Renal cortex interstitium (tissue), 11 donors: ENCODE measurements around the gene IFFO2. TPM values are rescaled to one million over a fixed set of nuclear protein-coding genes. Genes with fewer than 3 reads are reported as not detected.
A peak's percentile ranks its signal among the peaks of the same experiment; 100 is the strongest.

Experiments
- DNase-seq, 11 donors: peaks; one replicate each; pipeline ENCODE4 v3.0.0-alpha.2; 2013; ENCODE audit warnings: low read depth in 9 of 11, low spot score in 4 of 11; ENCODE audit errors: extremely low read depth in 1 of 11
- polyA plus RNA-seq, 3 donors: library from polyadenylated mRNA; unstranded; fragments of 120-200 nt; gene quantifications; one replicate each; pipeline ENCODE4 v1.2.1, GENCODE V29; 2013; ENCODE audit not compliant: insufficient read length in 3 of 3

Gene IFFO2
- polyA plus RNA-seq, 3 donors = 24.3 to 31.9 (median 25.6) TPM

DNA sequence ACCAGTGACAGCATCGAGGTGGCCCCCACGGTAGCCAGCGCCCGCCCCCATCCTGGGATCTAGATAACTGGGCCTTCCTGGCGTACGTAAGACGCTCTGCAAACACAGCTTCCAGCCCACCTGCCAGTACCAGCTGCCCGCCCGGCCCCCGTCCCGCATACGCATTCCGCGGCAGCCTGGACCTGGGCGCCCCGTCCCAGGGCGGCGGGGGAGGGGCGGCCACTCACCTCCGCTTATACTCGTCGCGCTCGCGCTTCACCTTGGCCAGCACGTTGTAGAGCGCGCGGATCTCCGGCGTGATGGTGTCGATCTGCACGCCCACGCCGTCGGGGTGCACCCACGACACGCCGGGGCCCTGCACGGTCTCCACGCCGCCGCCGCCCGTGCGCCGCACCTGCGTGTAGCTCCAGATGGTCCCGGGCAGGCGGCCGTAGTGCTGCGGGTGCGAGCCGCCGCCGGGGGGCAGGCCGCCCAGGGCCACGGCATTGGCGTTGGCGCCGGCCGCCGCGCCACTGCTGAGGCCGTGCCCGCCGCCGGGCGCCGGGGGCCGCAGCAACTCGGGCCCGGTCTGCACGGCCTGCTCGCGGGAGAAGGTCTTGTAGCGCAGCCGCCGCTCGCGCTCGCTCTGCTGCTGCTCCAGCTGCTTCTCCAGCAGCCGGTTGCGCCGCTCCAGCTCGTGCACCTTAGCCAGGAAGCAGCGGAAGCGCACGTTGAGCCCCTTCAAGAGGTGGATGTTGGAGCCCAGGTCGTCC is 859 bp downstream of the IFFO2 start:
- DNase-seq = no peak

DNA sequence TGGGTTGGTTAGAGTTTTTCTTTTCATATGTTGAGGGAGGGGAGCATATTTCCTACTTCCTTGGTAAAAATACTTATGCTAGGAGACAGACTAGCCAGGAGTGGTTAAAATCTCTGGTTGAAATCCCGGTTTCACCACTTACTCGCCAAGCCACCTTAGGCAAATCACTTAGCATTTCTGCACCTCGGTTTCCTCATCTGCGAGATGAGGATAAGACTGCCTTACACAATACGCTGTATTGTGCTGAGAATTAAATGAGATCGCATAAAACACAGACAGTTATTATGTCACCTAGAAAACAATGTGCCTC is 1.4 kb downstream of the IFFO2 start:
- DNase-seq = no peak

DNA sequence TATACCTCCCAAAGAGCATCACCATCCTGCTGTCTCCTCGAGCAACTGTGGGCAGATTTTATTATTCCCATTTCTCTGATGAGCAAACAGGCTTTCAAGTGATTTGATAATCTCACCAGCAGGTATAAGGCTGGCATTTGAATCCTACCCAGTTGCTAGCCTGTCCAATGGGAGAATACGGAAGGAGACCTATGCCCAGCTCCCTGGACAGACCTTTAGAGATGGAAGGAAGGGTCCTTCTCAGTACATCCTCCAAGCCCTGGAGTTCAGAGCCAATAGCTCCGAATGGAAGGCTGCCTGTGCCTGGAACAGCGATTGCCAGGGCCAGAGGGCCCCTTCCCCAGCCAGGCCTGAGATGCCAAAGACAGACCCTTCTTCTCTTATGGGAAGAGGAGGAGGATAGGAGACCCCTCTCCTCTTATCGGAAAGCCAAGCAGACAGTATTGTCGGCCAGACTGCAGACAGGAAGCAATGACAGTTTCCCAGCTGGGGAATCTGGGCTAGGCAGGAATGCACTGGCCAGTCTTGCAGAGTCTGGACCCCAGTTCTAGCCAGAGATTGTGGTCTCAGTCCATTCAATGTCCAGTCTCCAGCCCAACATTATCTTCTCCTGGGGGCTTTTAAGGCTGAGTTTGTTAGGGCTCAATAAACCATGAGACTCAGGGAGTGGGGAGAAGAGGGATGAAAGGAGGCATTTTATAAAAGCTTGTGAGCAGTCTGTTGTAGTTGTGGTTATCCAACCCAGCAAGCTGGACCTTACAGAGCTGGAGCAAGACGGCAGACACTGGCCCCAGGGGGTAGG is 2.0 kb downstream of the IFFO2 start:
- DNase-seq = no peak

DNA sequence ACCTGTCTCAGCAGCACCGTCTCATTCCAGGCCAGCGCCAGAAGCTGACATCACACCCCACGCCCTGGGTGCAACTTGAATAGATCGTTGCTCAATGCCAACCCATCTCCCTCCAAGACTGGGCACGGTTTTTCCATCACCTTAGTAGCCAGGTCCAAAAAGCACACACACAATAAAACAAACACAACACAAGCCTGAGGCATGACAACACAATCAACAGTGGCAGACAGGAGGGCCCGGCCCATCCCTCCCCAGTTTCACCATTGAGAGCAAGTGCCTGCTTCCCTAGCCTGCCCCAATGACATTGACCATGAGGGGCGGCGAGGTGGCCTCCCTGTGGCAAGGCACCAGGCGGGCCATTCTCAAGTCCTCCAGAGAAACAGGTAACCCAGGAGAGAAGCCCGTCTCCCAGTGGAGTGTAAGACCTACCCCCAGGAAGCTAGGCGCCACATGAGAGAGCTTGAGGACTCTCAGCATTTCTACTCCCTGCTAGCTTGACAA is 2.7 kb downstream of the IFFO2 start:
- no peak for DNase-seq

DNA sequence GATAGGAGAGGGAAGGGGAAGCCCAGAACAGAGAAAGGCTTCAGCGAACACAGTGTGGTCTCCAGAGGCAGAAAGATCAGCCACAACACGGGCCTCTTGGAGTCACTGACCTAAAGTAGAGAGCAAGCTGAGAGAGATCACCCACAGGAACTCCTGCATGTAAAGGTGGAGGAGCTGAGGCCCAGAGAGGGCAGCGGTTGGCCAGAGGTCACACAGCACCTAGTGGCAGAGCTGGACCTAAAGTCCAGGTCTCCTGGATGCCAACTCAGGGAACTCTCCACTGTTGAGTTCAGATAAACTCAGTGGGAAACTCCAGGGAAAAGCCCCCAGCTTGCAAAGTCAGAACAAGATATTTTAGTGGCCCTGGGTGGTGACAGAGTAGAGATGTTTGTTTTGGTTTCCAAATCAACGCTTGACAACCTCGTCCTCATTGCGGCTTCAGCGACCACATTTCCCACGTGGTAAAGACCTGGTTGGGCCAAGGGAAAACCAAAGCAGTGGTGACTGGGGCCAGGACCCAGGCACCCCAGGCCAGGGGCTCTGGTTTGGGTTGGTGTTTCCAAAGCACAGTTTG is 4.6 kb downstream of the IFFO2 start:
- DNase-seq = no peak

DNA sequence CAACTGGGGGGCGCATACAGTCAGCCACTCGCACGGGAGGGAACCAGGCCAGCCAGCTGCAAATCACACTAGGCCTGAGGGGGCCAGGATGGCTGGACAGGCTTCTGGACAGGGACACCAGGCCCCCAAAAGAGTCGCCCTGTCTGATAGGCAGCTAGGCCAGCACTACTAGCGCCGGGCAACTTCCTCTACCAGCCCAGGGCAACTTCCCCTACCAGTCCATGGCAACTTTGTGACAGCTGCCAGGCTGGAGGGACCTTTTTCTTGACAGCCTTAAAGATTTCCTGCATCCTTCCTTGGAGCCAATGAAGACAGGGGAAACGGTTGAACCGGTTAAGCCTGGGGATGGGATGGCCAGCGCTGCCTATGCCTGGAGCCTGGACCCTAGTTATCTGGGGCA is 5.1 kb downstream of the IFFO2 start:
- DNase-seq = no peak

DNA sequence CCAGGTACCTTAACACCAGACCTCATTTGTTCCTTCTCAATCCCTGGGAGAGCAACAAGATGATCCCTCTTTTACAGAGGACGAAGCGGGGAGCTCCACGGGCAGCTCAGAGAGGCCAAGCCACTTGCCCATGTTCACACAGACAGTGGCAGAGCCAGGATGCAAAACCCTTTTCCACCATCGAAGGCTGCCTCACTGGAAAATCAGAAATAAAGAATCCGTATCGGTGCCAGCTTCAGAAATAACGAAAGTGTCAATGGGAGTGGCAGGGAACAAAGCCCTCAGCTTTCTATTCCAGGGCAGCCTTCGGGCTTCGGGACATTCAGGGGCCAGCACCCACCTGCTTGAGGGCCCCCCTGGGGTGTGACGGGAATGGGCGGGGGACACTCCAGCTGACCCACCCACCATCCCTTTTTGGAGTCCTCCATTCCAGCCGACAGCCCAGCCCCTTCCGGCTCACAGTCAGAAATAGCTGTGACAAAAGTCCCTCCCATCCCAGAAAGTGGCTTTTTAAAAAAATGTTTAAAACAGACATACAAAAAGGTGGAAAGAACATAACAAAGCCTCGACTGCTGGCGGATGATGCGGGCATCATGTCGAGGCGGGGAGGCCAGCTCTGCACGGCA is 6.0 kb downstream of the IFFO2 start:
- DNase-seq = no peak

DNA sequence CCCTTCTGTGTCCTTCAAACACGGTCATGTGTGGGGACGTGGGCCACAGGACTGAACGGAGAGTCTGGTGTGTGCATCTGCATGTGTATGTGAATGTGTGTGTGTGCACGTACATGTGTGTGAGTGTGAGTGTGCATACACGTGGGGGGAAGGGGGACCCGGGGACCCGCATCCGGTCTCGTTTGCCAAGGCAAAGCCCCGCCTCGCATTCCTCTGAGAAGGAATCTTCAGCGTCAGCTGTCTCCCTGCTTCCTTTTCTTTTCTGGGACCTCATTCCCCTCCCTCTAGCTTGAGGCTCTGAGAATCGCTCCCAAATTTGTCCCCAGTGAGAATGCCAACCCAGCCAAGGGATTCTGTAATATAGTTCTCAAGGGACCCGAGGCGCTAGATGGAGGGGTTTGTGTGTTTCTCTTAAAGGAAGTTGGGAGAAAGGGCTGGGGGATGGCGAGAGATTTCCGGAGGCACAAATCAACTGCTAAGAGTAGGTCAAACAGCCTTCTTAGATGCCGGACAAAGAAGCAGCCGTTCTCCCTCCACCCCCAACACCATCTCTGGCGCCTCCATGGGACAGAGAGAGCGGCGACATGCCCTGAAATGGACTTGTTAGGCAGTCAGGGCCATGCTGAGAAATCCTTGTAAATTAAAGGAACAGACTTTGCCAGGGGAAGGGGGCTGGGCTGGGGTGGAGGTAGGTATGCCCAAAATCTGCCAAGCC is 6.6 kb downstream of the IFFO2 start:
- DNase-seq = peak in 7 of 11 donors; percentile 67 to 72 (median 68)

DNA sequence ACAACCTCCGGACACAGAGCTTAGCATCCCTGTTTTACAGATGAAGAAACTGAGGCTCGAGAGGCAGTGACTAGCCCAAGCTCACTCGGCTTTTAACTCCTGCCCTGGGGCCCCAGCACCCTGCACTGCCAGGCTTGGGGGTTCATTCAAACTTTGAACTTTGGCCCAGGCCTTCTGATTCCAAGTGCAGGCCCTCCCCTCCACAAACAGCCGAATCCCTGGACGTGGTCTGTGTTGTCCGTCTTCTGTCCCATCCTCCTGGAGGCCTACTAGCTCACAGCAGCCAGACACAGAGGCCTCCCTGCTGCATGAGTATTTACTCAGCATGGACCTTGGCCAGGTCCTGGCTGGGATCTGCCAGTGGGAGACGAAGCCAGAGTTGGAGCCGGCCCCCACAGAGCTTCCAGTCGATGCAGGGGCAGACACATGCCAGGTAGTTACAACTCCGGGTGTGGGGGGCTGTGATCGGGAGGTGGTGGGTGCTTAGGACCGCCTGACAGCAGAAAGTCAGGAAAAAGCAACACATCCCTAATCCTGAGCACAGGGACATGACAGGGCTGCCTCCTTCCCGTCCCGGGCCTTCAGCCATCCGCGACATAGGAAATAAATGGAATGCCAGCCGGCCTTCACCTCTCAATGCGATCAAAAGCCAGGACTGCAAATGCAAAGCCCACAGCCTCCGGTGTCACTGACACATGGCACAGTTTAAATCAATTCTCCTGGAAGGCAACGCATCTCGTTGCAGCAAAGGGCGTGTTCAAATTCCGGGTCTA is 7.4 kb downstream of the IFFO2 start:
- no peak for DNase-seq

DNA sequence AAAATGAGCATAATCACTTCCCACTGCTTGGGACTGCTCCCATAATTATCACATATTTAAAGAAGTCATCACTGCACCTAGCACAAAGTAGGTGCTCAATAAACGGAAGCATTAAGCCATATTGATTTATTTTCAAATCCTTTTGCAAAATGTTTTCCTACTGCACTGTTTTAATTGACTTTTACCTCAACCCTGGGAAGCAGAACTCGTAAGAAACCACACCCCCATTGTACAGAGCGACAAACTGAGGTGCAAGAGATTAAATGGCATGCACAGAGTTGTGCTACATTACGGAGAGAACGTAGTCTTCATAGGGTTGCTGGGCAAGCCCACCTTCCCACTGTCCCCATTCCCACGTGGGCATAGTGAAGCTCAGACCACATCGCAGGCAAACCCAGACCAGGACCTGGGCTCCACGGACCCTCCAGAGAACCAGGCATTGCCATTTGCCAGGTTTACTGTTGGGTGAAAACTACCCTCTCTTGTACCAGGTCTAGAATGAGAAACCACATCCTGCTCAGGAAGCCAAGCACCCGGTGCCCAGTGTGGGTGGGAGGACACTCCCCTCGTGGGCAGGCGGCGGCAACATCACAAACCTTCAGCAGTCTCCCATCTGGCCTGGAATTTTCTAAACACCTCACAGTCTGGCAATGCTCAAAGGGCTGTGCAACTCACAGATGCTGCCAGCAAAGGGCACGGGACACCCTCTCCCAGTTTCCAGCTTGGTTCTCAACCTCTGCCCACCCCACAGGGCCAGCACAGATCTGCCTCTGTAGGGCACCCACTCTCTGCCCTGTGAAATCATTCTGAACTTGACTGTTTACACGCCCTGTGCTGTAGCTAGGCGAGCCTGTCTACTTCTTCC is 8.2 kb downstream of the IFFO2 start:
- no peak for DNase-seq

DNA sequence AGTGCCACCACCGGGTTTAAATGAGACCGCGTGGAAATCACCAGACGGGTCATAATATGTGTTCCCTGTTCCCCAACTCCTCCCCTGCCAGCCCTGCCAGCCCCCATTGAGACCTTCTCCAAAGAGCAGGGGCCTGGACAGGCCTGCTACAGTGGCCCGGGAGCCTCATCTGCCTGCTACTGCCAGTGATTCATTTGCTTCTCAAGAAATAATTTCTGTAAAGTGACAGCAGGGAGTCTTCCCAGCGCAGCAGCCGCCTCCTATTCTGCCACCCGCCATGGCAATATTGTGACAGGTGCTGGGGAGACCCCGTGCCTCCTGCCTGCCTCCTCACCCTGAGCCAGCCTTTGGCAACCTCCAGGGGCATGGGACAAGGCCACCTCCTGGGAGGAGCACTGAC is 8.9 kb downstream of the IFFO2 start:
- no peak for DNase-seq

DNA sequence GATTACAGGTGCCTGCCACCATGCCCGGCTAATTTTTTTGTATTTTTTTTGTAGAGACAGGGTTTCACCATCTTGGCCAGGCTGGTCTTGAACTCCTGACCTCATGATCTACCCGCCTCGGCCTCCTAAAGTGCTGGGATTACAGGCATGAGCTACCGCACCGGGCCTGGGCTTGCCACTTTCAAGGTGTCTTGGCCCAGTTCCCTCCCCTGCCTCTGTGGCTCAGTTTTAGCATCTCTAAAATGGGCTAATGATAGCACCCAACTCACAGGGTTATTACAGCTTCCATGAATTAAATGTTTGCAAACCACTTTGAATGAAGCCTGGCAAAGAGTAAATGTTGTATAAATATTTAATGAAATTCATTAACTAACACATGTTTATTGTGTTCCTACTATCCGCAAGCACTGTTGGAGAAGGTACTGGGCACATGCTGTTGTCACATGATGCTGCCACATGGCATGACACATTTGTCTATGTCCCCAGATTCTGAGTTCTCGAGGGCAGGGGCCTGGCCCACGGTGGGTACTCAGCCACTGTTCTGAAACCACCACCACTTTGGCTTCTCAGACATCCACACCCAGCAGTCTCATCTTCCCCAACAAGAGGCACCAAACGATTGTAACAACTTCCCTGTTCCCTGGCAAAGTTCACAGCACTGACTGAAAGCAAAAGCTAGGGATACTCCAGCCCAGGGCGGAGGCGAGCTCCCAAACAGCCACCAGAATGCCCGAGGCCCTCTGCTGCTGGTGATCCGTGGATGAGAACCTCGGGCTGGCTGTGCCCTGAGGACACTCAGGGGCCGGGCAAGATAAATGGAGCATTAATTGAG is 9.7 kb downstream of the IFFO2 start:
- no peak for DNase-seq

DNA sequence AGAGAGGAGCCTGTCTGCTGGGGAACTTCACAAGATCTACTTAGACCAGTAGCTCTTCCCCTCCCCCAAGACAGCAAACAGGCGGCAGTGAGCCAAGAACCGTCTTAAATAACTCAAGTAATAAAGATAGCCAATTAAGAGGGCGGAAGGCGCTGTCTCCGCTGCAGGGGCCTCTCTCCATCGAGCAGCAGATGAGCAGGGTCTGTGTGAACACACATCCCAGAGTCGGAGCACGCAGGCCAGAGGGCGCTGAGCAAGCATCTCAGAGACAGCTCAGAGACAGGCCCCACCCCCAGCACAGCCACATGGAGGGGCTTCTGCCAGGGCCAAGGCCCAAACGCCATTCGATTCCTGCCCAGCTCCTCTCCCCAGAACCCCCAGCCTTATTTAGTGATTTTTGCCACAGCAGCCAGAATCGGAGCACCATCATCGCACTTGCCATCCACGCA is 11.1 kb downstream of the IFFO2 start:
- DNase-seq = peak; percentile 77 to 92 (median 86)

DNA sequence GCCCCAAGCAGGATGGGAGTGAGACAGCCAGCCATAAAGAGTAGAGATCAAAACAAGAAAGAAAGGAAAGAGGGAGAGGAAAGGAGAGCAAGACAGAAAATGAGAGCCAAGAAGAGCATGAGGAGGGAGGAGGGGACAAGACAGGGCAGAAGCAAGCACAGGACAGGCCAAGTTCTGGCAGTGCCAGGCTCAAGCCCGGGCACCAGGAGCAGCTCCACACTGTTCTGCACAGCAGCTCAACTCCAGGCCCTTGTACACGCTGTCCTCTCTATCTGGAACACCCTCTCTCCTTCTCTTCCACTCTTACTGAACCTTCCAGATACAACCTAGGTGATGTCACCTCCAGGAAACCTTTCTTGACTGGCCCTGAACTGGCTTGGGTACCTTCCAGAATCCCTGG is 11.7 kb downstream of the IFFO2 start:
- DNase-seq = no peak

DNA sequence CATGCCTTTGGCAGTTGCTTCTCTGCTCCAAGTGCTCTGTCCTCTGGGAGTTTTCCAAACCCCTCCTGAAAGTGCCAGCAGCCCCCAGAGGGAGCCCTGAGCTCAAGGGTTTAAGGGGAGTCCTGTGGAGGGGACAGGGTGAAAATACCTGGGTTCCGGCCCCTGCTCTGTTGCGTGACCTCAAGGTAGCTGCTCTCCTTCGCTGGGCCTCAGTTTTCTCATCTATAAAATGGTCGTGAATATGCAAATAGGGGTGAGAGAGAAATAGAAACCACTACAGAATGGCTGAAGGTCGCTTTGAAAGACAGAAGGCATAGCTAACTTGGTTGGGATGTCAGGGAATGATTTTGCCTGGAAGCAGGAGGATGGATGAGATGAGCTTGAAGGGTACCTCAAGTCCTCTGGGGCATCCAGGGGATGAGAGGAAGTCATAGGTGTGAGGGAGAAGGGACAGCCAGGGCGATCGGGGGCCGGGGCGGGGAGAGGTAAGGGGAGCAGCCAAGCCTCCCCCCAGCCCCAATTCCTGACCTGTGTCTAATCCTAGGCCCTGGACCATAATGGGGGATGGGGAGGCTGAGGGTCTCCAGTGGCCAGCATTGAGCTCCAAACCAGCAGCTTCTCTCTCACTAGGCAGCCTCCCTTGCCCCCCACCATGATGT is 12.4 kb downstream of the IFFO2 start:
- DNase-seq = no peak

DNA sequence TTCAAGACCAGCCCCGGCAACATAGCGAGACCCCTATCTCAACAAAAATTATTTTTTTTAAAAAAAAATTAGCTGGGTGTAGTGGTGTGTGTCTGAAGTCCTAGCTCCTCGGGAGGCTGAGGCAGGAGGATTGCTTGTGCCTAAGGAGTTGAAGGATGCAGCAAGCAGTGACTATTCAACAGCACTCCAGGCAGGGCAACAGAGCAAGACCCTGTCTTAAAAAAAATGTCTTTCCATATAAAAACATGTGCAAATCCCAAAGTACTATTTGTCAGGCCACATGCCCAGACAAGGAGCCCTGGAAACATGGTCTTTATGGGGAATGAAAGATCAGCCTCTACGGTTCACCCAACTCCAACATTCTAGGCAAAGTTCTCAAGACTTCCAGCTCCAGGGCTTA is 13.3 kb downstream of the IFFO2 start:
- DNase-seq = no peak
